ENCODE results near the gene ZBTB7B. TPM values are rescaled to one million over a fixed set of nuclear protein-coding genes. Genes with fewer than 3 reads are reported as not detected.

Gene ZBTB7B
- polyA plus RNA-seq, 1 experiment, result 8.7 TPM

DNA sequence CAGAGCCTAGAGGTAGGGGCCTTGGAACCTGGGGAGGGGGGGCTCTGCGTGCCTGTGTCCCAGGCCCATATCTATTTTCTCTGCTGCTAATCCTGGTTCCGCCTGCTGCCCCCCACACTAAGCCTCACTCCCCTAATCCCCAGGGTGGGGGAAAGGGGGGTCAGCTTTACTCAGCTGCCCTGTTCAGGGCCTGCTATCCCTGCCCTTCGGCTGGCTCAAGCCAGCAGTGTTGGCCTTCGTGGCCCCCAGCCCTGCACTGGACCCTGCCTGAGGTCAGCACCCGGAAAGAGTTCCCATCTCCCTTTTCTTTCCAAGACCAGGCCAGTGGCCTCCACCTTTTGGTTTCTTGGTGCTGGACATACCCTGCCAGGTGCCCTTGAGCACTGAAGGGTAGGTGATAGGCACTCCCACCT lies 8.4 kb downstream of the ZBTB7B start:
- TF ChIP-seq, protein P1, sequence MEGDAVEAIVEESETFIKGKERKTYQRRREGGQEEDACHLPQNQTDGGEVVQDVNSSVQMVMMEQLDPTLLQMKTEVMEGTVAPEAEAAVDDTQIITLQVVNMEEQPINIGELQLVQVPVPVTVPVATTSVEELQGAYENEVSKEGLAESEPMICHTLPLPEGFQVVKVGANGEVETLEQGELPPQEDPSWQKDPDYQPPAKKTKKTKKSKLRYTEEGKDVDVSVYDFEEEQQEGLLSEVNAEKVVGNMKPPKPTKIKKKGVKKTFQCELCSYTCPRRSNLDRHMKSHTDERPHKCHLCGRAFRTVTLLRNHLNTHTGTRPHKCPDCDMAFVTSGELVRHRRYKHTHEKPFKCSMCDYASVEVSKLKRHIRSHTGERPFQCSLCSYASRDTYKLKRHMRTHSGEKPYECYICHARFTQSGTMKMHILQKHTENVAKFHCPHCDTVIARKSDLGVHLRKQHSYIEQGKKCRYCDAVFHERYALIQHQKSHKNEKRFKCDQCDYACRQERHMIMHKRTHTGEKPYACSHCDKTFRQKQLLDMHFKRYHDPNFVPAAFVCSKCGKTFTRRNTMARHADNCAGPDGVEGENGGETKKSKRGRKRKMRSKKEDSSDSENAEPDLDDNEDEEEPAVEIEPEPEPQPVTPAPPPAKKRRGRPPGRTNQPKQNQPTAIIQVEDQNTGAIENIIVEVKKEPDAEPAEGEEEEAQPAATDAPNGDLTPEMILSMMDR (IDR thresholded peaks at IDR 0.05; ENCODE audit: low read depth, low read length), result no peak
- ChIA-PET POLR2A (no interaction called here), CTCF (interaction anchor here (1.0 kb wide), 2 partner anchors 15 to 183 kb away, joined by 3 to 4 read pairs; no protein-coding TSS in a partner anchor)
- H3K27ac ChIP-seq (ENCODE audit: low read depth, low read length), result no peak overlapping the region
- no peaks in the 10 kb centered on the region for H3K9me3 ChIP-seq (ENCODE audit: control insufficient read depth, insufficient read depth, low read length)
- no peak for DNase-seq (ENCODE audit: low read depth, low spot score)
- no peak overlapping the region for H3K4me3 ChIP-seq (ENCODE audit: low read depth, low read length)
- H3K27me3 ChIP-seq (ENCODE audit: control insufficient read depth, insufficient read depth, low read length), result no peaks in the 10 kb centered on the region

DNA sequence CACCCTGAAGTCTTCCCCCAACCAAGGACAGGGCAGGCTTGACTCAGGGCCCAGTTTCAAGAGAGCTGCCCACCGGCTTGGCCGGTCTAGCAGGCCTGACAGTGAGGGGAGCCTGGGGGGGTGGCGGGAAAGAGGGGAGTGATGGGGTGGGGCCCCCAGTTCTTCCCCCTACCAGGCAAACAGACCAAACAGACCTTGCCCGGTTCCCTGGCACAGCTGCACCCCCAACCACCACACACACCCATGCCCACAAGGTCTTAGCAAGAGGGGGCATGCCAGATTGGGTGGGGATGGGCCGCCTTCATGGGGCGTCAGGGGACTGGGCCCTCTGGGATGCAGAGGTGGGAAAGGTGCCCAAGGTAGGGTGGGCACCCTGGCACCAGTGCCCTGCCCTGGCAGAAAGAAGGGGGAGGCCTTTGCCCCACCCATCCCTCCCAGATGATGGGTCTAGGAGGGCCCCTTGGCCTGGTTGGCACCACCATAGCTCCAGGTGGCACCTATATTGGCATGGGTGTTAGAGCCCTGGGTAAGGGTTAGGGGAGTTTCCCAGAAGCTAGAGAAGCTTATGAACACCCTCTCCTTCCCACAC lies 8.9 kb downstream of the ZBTB7B start:
- CTCF ChIA-PET, result interaction anchor here (1.0 kb wide), 1 partner anchor 182 kb away, joined by 4 read pairs; no protein-coding TSS in a partner anchor

DNA sequence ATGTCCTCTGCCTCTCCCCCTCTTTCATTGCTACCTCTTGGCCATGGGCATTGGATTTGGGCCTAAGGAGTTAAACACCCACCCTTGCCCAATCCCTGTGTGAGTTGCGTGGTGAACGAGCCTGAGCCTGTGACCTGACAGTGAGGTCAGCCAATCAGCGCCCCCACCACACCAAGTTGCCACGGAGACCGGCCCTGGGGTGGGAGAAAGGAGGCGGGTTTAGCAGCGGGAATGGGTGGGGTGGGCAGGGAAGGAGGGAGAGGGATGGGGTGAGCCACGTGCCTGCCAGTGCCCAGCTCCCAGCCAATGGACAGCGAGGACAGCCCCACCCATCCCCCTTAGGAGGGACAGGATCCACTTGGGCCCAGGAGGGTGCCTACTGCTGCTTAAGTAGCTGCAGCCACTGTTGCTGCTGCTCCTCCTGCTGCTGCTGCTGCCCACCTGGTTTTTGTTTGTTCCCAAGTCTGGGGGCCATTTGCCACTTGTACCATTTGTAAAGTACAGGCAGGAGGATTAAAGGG lies 9.5 kb downstream of the ZBTB7B start:
- H3K27ac ChIP-seq (ENCODE audit: low read depth, low read length), result no peak overlapping the region
- POLR2A ChIA-PET, result interaction anchor here (0.6 kb wide), 1 partner anchor 708 kb away, joined by 4 read pairs; no protein-coding TSS in a partner anchor
- H3K9me3 ChIP-seq (ENCODE audit: control insufficient read depth, insufficient read depth, low read length), result no peaks in the 10 kb centered on the region
- no peak overlapping the region for H3K4me3 ChIP-seq (ENCODE audit: low read depth, low read length)
- TF ChIP-seq, protein P1 (IDR thresholded peaks at IDR 0.05; ENCODE audit: low read depth, low read length), result no peak
- DNase-seq (ENCODE audit: low read depth, low spot score), result no peak
- CTCF ChIA-PET, result interaction anchor here (0.8 to 1.0 kb wide), 2 partner anchors 16 to 47 kb away, joined by 3 to 4 read pairs; no protein-coding TSS in a partner anchor
- H3K27me3 ChIP-seq (ENCODE audit: control insufficient read depth, insufficient read depth, low read length), result no peaks in the 10 kb centered on the region

More for the DNA sequence above, 8.9 kb downstream of the ZBTB7B start:
- Histone ChIP-seq H3K27ac (ENCODE audit: low read depth, low read length) (no peak overlapping the region), H3K4me3 (ENCODE audit: low read depth, low read length) (no peak overlapping the region), H3K27me3 (ENCODE audit: control insufficient read depth, insufficient read depth, low read length) (no peaks in the 10 kb centered on the region), H3K9me3 (ENCODE audit: control insufficient read depth, insufficient read depth, low read length) (no peaks in the 10 kb centered on the region)
- POLR2A ChIA-PET, result interaction anchor here (0.6 kb wide), 1 partner anchor 707 kb away, joined by 4 read pairs; no protein-coding TSS in a partner anchor
- TF ChIP-seq, protein P1 (IDR thresholded peaks at IDR 0.05; ENCODE audit: low read depth, low read length), result no peak
- DNase-seq (ENCODE audit: low read depth, low spot score), result no peak

DNA sequence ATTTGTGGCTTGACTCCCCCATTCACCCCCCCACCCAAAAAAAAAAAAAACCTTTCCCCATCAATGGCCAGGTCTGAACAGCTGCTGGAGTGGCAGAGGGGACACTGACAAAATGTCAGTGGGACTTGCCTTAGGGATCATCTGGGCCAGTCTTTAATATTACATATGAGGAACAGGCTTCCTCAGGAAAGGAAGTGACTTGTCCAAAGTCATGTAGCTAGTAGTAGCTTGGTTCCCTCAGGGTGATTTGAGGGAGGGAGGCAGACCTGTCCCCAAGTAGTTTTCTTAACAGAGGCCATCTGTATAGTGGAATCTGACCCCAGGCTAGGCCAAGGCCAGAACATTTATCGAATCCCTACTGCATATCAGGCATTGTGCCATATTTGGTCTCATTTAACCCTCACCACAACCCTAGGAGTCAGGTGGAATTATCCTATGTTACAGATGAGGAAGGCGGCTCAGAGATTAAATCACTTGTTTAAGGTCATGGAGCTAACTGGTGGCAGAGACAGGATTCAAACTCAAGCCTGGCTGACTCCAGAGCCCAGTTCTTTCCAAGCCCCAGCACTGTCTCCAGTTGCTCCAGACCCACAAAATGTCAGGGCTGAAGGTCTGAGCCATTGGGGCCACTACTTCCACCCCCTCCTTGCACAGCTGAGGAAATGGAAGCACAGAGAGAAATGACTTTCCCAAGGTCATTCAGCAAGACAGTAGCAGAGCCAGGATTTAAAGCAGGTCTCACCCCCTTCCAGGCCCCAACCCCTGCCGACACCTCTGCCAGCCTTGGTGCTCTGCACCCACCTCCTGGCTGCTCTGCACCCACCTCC lies 10.4 kb downstream of the ZBTB7B start:
- no peak overlapping the region for H3K4me3 ChIP-seq (ENCODE audit: low read depth, low read length)
- no peaks in the 10 kb centered on the region for H3K9me3 ChIP-seq (ENCODE audit: control insufficient read depth, insufficient read depth, low read length)
- H3K27ac ChIP-seq (ENCODE audit: low read depth, low read length), result no peak overlapping the region
- DNase-seq (ENCODE audit: low read depth, low spot score), result no peak
- ChIA-PET POLR2A (interaction anchor here (0.7 kb wide), 1 partner anchor 782 kb away, joined by 12 read pairs; no protein-coding TSS in a partner anchor), CTCF (interaction anchor here (0.6 to 1.0 kb wide), 3 partner anchors 17 to 263 kb away, joined by 3 to 4 read pairs (median 3); no protein-coding TSS in a partner anchor)
- TF ChIP-seq, protein P1 (IDR thresholded peaks at IDR 0.05; ENCODE audit: low read depth, low read length), result no peak
- H3K27me3 ChIP-seq (ENCODE audit: control insufficient read depth, insufficient read depth, low read length), result no peaks in the 10 kb centered on the region

Measured in AG04450 (cell line).